Testis (tissue), 2 donors: Measurements from ENCODE around the gene ANXA10.

Source experiments
- POLR2A ChIP-seq: fragments of 450-650 bp; IDR thresholded peaks from one replicate; pipeline ENCODE4 v1.6.1; 2017; ENCODE audit warnings: antibody characterized with exemption, mild to moderate bottlenecking, moderate library complexity
- TF ChIP-seq, protein P1 (sequence below), 3 experiments: fragments of 450-650 bp in 2 of 3; fragments of 200-600 bp in 1 of 3; sonication (generic) in 1 of 3; IDR thresholded peaks; one replicate each; pipeline ENCODE4 v1.5.1; 2016 to 2019; ENCODE audit warnings: antibody characterized with exemption in 3 of 3, mild to moderate bottlenecking in 2 of 3, moderate library complexity in 1 of 3

DNA sequence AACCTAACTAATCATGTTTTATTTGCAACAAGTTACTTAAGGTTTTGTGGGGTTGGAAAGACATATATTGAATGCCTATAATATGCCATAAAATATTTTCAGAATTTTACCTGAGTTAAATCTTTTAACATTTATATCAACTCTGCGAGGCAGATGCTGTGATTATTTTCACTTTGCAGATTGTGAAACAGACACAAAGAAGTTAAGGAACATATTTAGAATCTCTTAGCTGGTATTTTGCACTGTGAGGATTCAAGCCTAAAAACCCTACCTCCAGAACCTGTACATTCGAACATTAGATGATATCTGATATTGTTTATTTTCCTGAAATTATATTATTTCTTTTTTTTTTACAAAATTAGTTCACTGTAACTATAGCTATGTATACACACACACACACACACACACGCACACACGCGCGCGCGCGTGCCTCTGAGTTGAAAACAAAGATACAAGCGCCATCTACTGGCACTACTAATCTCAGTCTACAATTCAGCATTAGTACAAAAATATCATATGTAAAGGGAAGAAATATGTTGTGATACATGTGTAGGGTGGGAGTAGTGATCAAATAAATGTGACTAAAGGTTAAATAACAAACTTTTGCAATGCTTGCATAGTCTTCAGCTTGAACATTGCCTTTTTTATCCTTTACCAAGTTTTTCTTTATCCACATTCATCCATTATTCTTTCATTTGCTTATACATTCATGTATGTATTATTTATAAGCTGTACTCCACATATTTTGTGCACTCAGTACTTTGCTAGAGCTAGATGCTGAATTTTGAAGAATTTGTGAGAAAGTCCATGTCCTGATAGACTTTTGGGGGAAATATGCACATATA is 61.5 kb downstream of the ANXA10 start:
- TF ChIP-seq, protein P1, sequence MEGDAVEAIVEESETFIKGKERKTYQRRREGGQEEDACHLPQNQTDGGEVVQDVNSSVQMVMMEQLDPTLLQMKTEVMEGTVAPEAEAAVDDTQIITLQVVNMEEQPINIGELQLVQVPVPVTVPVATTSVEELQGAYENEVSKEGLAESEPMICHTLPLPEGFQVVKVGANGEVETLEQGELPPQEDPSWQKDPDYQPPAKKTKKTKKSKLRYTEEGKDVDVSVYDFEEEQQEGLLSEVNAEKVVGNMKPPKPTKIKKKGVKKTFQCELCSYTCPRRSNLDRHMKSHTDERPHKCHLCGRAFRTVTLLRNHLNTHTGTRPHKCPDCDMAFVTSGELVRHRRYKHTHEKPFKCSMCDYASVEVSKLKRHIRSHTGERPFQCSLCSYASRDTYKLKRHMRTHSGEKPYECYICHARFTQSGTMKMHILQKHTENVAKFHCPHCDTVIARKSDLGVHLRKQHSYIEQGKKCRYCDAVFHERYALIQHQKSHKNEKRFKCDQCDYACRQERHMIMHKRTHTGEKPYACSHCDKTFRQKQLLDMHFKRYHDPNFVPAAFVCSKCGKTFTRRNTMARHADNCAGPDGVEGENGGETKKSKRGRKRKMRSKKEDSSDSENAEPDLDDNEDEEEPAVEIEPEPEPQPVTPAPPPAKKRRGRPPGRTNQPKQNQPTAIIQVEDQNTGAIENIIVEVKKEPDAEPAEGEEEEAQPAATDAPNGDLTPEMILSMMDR (IDR thresholded peaks at IDR 0.05), result peak in 2 of 3 experiments; percentile 34 to 53
- no peak for TF ChIP-seq POLR2A
